ENCODE data around the gene PTH2. TPM values are rescaled to one million over a fixed set of nuclear protein-coding genes. Genes with fewer than 3 reads are reported as not detected.

Gene PTH2
- total RNA-seq, 1 donor from 2014 or later, result not detected

DNA sequence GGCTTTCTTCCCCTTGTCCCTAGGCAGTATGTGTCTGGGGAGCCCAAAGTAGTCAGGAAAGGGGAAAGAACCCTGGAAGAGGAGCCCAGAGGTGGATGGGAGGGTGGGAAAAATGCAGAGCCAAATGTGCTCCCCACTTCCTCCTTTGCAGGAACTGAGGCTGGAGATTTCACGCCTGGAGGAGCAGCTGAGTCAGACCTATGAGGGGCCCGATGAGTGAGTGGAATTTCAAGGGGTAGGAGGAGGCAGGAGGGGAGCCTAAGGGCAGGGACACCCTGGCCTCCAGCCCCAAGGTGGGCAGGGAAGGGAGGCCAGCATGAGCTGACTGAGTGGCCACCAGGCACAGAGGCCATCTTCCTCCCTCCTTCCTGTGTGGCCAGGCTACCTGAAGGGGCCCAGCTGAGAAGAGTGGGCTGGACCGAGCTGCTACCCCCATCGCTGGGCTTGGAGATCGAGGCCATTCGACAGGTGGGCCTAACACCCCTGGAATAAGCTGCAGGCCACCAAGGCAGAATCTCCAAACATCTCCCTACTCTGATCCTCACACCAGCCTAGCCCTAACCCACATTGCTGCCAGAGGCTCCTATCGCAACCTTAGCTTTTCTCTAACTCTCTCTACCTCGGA is 14.3 kb downstream of the PTH2 start:
- no peak for DNase-seq (ENCODE audit: low spot score)
- no peaks in the 10 kb centered on the region for H3K36me3 Mint-ChIP-seq (ENCODE audit: low read depth)
- no peaks in the 10 kb centered on the region for H3K9me3 Mint-ChIP-seq (ENCODE audit: low read depth)
- TF ChIP-seq, protein P1, sequence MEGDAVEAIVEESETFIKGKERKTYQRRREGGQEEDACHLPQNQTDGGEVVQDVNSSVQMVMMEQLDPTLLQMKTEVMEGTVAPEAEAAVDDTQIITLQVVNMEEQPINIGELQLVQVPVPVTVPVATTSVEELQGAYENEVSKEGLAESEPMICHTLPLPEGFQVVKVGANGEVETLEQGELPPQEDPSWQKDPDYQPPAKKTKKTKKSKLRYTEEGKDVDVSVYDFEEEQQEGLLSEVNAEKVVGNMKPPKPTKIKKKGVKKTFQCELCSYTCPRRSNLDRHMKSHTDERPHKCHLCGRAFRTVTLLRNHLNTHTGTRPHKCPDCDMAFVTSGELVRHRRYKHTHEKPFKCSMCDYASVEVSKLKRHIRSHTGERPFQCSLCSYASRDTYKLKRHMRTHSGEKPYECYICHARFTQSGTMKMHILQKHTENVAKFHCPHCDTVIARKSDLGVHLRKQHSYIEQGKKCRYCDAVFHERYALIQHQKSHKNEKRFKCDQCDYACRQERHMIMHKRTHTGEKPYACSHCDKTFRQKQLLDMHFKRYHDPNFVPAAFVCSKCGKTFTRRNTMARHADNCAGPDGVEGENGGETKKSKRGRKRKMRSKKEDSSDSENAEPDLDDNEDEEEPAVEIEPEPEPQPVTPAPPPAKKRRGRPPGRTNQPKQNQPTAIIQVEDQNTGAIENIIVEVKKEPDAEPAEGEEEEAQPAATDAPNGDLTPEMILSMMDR (IDR thresholded peaks at IDR 0.05), result no peak
- peaks cover under 1% of the 10 kb centered on the region for H3K4me1 Mint-ChIP-seq (ENCODE audit: low read depth)
- H3K4me3 Mint-ChIP-seq (ENCODE audit: unreplicated experiment), result no peak overlapping the region
- no peak overlapping the region for H3K27ac Mint-ChIP-seq (ENCODE audit: unreplicated experiment)
- H3K27me3 Mint-ChIP-seq (ENCODE audit: low read depth), result peaks cover 3% of the 10 kb centered on the region

DNA sequence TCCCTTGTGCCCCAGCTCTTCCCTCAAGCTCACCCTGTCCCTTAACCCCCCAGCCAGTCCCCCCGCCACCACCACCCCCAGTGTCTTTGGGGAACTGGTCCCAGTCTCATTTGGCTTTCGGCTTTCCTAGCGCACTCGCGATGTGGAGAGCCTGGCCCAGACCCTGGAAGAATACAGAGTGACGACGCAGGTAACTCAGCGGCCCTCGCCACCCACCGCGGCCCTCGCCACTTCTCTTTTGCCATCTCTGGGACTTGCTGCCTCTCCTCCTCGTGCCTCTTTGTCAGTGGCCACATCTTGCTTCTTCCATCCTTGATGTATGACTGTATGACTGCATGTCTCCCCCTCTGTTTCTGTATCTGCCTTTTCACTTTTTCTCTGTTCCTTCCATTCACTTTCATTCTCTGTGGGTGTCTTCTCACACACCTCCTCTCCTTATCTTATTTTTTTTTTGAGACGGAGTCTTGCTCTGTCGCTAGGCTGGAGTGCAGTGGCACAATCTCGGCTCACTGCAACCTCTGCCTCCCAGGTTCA is 15.7 kb downstream of the PTH2 start:
- H3K27me3 Mint-ChIP-seq (ENCODE audit: low read depth), result peaks cover 3% of the 10 kb centered on the region
- H3K27ac Mint-ChIP-seq (ENCODE audit: unreplicated experiment), result no peak overlapping the region
- no peak overlapping the region for H3K4me3 Mint-ChIP-seq (ENCODE audit: unreplicated experiment)
- H3K9me3 Mint-ChIP-seq (ENCODE audit: low read depth), result no peaks in the 10 kb centered on the region
- TF ChIP-seq, protein P1 (IDR thresholded peaks at IDR 0.05), result no peak
- H3K4me1 Mint-ChIP-seq (ENCODE audit: low read depth), result peaks cover 7% of the 10 kb centered on the region
- DNase-seq (ENCODE audit: low spot score), result no peak
- no peaks in the 10 kb centered on the region for H3K36me3 Mint-ChIP-seq (ENCODE audit: low read depth)

DNA sequence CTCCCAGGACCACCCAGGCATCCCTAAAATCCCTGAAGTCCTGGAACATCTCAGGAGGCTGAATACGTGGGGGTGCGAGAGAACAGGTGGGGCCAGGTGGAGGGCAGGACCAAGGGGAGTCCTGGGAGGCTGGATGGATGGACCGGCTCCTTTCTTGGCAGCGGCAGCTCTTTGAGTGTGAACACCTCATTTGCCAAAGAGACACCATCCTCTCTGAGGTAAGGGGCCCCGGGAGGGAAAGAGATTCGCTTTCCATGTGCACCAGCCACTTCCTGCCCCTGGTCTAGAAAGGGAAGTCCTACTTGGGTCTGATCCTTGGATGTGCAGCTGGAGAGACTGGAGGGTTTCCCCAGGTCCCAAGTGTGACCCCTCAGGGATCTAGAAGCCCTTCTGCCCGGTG is 16.2 kb downstream of the PTH2 start:
- H3K27ac Mint-ChIP-seq (ENCODE audit: unreplicated experiment), result no peak overlapping the region
- H3K9me3 Mint-ChIP-seq (ENCODE audit: low read depth), result no peaks in the 10 kb centered on the region
- DNase-seq (ENCODE audit: low spot score), result no peak
- H3K4me3 Mint-ChIP-seq (ENCODE audit: unreplicated experiment), result no peak overlapping the region
- no peaks in the 10 kb centered on the region for H3K36me3 Mint-ChIP-seq (ENCODE audit: low read depth)
- TF ChIP-seq, protein P1 (IDR thresholded peaks at IDR 0.05), result no peak
- peaks cover 2% of the 10 kb centered on the region for H3K27me3 Mint-ChIP-seq (ENCODE audit: low read depth)
- H3K4me1 Mint-ChIP-seq (ENCODE audit: low read depth), result peaks cover 7% of the 10 kb centered on the region

DNA sequence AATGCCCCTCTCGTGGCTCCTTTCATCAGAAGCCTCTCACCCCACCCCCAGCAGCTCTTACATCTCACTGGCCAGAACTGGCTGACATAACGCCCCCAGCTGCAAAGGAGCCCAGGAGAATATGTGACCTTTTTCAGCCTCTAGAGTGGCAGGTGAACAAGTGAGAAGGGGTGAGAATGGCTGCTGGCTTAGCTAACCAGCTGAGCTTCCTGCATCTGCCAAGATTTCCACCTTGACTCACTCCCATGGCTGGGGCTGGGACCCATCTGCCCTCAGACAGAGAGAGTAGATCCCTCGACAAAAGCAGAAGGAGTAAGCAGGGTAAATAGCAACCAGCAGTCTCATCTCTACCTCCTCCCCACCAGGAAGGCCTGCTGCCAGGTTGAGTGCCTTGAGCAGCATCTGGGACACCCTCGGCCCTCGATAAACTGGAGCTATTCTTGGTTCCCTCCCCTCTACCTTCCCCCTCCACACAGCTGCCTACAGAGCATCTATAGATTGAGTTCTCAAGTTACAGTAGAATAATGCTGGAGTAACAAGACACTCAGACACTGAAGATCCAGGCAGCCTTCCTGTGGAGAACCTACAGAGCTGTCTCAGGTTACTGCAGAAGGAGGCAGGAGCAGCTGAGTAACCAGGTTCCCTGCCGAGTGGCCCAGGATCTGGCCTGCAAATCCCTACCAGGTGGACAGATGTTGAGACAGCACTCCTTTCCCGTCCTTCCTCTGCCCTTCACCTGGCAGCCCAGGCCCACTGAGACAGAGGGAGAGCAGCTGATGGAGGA is 19.6 kb downstream of the PTH2 start:
- Mint-ChIP-seq H3K36me3 (ENCODE audit: low read depth) (no peaks in the 10 kb centered on the region), H3K9me3 (ENCODE audit: low read depth) (no peaks in the 10 kb centered on the region), H3K4me1 (ENCODE audit: low read depth) (peaks cover 7% of the 10 kb centered on the region), H3K4me3 (ENCODE audit: unreplicated experiment) (no peak overlapping the region), H3K27me3 (ENCODE audit: low read depth) (peaks cover 2% of the 10 kb centered on the region), H3K27ac (ENCODE audit: unreplicated experiment) (peak overlapping the region; percentile 59)
- DNase-seq (ENCODE audit: low spot score), result no peak
- TF ChIP-seq, protein P1 (IDR thresholded peaks at IDR 0.05), result no peak

DNA sequence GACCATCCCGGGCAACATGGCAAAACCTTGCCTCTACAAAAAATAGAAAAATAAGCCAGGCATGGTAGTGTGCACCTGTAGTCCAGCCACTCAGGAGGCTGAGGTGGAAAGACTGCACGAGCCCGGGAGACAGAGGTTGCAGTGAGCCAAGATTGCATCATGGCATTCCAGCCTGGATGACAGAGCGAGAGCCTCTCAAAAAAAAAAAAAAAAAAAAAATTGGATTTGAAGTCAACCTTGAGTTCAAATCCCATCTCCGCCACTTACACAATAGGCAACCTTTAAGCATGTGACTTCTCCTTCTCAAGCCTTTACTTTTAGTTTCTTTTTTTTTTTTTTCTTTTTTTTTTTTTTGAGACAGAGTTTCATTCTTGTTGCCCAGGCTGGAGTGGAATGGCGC is 23.2 kb downstream of the PTH2 start:
- Mint-ChIP-seq H3K4me1 (ENCODE audit: low read depth) (peaks cover 7% of the 10 kb centered on the region), H3K36me3 (ENCODE audit: low read depth) (no peaks in the 10 kb centered on the region), H3K27me3 (ENCODE audit: low read depth) (peaks cover 2% of the 10 kb centered on the region), H3K27ac (ENCODE audit: unreplicated experiment) (no peak overlapping the region), H3K9me3 (ENCODE audit: low read depth) (no peaks in the 10 kb centered on the region), H3K4me3 (ENCODE audit: unreplicated experiment) (no peak overlapping the region)
- no peak for DNase-seq (ENCODE audit: low spot score)
- TF ChIP-seq, protein P1 (IDR thresholded peaks at IDR 0.05), result no peak
